ENCODE data around the gene ZCCHC13.
"Not testable (repeated sequence)": the region's sequence is repeated elsewhere in the genome, so short reads cannot be mapped to it uniquely, and the experiment has no call there.

ZCCHC13 gene

DNA sequence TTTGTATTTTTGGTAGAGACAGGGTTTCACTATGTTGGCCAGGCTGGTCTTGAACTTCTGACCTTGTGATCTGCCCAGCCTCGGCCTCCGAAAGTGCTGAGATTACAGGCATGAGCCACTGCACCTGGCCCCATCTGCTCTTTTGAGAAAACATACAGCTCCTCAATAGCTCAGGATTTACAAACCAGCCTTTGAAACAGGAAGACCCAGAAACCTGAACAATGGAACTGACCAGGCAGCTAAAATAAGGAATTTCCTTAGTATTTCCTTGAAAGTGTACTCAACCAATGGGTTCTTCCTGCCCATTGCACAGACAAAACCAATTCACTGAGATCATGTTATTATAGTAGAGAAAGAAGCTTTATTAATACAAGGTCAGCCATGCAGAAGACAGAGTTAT lies 15.3 kb downstream of the ZCCHC13 start:
- H4K8ac ChIP-seq (ENCODE audit: low read depth, low read length); H2AK5ac ChIP-seq (ENCODE audit: low read depth, low read length); H3K4me1 ChIP-seq (ENCODE audit: control insufficient read depth in 2 of 2, insufficient read depth in 1 of 2, low read depth in 1 of 2, low read length in 2 of 2); H3K9ac ChIP-seq (ENCODE audit: low read depth, low read length, poor library complexity); H3K4me3 ChIP-seq (ENCODE audit: low read length in 2 of 2); H3K9me3 ChIP-seq (replicated peaks in 1 of 2; ENCODE audit: control insufficient read depth in 2 of 2, insufficient read depth in 1 of 2, low read depth in 1 of 2, low read length in 2 of 2); H3K27me3 ChIP-seq (ENCODE audit: control insufficient read depth in 3 of 3, insufficient read depth in 3 of 3, low read depth in 1 of 3, low read length in 3 of 3); H3K4me2 ChIP-seq (ENCODE audit: insufficient read depth, low read length, poor library complexity, severe bottlenecking); H3K14ac ChIP-seq (ENCODE audit: low read length); H3K79me1 ChIP-seq (ENCODE audit: low read depth, low read length); H2BK120ac ChIP-seq (ENCODE audit: low read depth, low read length); H3K36me3 ChIP-seq (replicated peaks in 1 of 2; ENCODE audit: control insufficient read depth in 2 of 2, insufficient read depth in 2 of 2, low read length in 2 of 2); H3K18ac ChIP-seq (ENCODE audit: low read length); H2AFZ ChIP-seq (ENCODE audit: low read length); H3K27ac ChIP-seq (replicated peaks; ENCODE audit: low read length); H2BK5ac ChIP-seq (ENCODE audit: low read length); H3K4ac ChIP-seq (ENCODE audit: low read length); DNase-seq (ENCODE audit: low spot score); H2BK12ac ChIP-seq (ENCODE audit: low read length); H4K91ac ChIP-seq (ENCODE audit: low read depth, low read length, poor library complexity); H2BK15ac ChIP-seq (ENCODE audit: low read length); H3K23ac ChIP-seq (ENCODE audit: low read depth, low read length, poor library complexity): not testable (repeated sequence)
- no CpG with 5 or more reads among the region's 2 CpGs for WGBS, 2 donors (ENCODE audit: extremely low coverage in 2 of 2, insufficient read length in 2 of 2, insufficient replicate concordance in 1 of 2)

GRCh38 chrX:74321191-74321590 lies 17.2 kb downstream of the ZCCHC13 start:
- no peak overlapping the region for H2AFZ ChIP-seq (ENCODE audit: low read length)
- H3K27ac ChIP-seq (replicated peaks; ENCODE audit: low read length) = no peak overlapping the region
- H3K4me2 ChIP-seq (ENCODE audit: insufficient read depth, low read length, poor library complexity, severe bottlenecking) = no peak overlapping the region

GRCh38 chrX:74324131-74324530 lies 20.2 kb downstream of the ZCCHC13 start:
- WGBS, 2 donors (ENCODE audit: extremely low coverage in 2 of 2, insufficient read length in 2 of 2, insufficient replicate concordance in 1 of 2) = no CpG with 5 or more reads among the region's 5 CpGs
- H3K27ac ChIP-seq (replicated peaks; ENCODE audit: low read length) = no peak overlapping the region

More at GRCh38 chrX:74321191-74321590, 17.2 kb downstream of the ZCCHC13 start:
- Histone ChIP-seq H3K9ac (ENCODE audit: low read depth, low read length, poor library complexity) (no peak overlapping the region), H3K9me3 (replicated peaks in 1 of 2; ENCODE audit: control insufficient read depth in 2 of 2, insufficient read depth in 1 of 2, low read depth in 1 of 2, low read length in 2 of 2) (no peaks in the 10 kb centered on the region), H2BK12ac (ENCODE audit: low read length) (no peak overlapping the region), H3K4me3 (ENCODE audit: low read length in 2 of 2) (no peak overlapping the region), H2BK120ac (ENCODE audit: low read depth, low read length) (no peak overlapping the region), H3K36me3 (replicated peaks in 1 of 2; ENCODE audit: control insufficient read depth in 2 of 2, insufficient read depth in 2 of 2, low read length in 2 of 2) (no peaks in the 10 kb centered on the region), H4K91ac (ENCODE audit: low read depth, low read length, poor library complexity) (no peak overlapping the region), H3K23ac (ENCODE audit: low read depth, low read length, poor library complexity) (no peak overlapping the region), H3K27me3 (ENCODE audit: control insufficient read depth in 3 of 3, insufficient read depth in 3 of 3, low read depth in 1 of 3, low read length in 3 of 3) (peaks cover 0 to 5% (median 0%) of the 10 kb centered on the region in 3 experiments), H3K14ac (ENCODE audit: low read length) (no peak overlapping the region), H2BK15ac (ENCODE audit: low read length) (no peak overlapping the region), H4K8ac (ENCODE audit: low read depth, low read length) (no peak overlapping the region), H3K79me1 (ENCODE audit: low read depth, low read length) (no peaks in the 10 kb centered on the region), H3K4ac (ENCODE audit: low read length) (no peak overlapping the region), H2AK5ac (ENCODE audit: low read depth, low read length) (no peak overlapping the region), H3K4me1 (ENCODE audit: control insufficient read depth in 2 of 2, insufficient read depth in 1 of 2, low read depth in 1 of 2, low read length in 2 of 2) (peaks cover 0 to 14% of the 10 kb centered on the region in 2 donors), H2BK5ac (ENCODE audit: low read length) (no peak overlapping the region), H3K18ac (ENCODE audit: low read length) (no peak overlapping the region)
- DNase-seq (ENCODE audit: low spot score) = no peak
- WGBS, 2 donors (ENCODE audit: extremely low coverage in 2 of 2, insufficient read length in 2 of 2, insufficient replicate concordance in 1 of 2) = no CpG with 5 or more reads among the region's 27 CpGs

DNA sequence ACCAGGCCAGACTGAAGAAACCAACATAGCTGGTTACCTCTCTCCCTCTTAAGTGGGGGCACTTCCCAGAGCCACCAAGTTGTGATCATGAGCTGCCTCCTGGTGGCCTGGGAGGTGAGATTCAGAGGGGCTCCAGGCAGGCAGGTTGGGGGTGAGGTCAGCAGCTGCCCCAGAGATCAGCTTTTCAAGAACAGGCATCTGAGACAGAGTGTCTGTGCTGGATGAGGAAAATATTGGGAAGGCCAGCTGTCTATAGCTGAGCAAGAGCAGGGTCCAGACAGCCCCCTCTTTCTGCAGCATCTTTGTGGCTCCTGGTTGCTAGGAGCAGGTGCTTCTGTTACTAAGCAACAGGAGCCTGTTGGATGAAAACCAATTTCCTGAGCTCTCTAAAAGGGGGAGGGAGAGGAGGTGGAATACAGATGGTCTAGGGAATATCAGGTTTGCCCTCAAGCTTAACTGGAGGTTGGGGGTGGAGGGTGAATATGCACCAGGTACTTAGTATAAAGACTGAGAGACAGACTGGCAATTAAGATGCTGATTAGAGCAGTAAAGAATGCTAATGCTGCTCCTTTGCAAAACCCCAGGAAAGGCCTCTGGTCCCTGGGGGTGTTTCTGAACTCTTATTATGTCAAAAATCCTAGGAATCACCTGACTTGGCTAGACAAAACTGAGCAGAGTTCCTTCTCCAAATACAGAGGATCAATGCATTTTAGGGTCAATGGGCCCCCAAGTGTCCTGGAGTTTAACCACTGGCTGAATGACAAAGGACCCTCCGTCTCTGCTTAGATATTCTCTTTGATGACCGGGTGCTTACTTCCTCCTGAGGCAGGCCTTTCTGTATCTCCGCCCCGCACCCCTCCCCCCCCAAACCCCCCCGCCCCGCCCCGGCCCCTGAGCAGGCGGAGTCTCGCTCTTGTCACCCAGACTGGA lies 21.4 kb downstream of the ZCCHC13 start:
- H3K4me3 ChIP-seq (ENCODE audit: low read length in 2 of 2) = no peak overlapping the region
- peaks cover 0 to 5% (median 0%) of the 10 kb centered on the region in 3 experiments for H3K27me3 ChIP-seq (ENCODE audit: control insufficient read depth in 3 of 3, insufficient read depth in 3 of 3, low read depth in 1 of 3, low read length in 3 of 3)
- no peak overlapping the region for H2AK5ac ChIP-seq (ENCODE audit: low read depth, low read length)
- no CpG with 5 or more reads among the region's 9 CpGs for WGBS, 2 donors (ENCODE audit: extremely low coverage in 2 of 2, insufficient read length in 2 of 2, insufficient replicate concordance in 1 of 2)
- no peak overlapping the region for H3K9ac ChIP-seq (ENCODE audit: low read depth, low read length, poor library complexity)
- peak overlapping the region; percentile 61 for H2AFZ ChIP-seq (ENCODE audit: low read length)
- no peak overlapping the region for H2BK12ac ChIP-seq (ENCODE audit: low read length)
- no peak overlapping the region for H3K4ac ChIP-seq (ENCODE audit: low read length)
- no peak overlapping the region for H3K23ac ChIP-seq (ENCODE audit: low read depth, low read length, poor library complexity)
- no peak overlapping the region for H3K18ac ChIP-seq (ENCODE audit: low read length)
- H2BK15ac ChIP-seq (ENCODE audit: low read length) = no peak overlapping the region
- H3K79me1 ChIP-seq (ENCODE audit: low read depth, low read length) = no peaks in the 10 kb centered on the region
- peaks cover 0 to 14% of the 10 kb centered on the region in 2 donors for H3K4me1 ChIP-seq (ENCODE audit: control insufficient read depth in 2 of 2, insufficient read depth in 1 of 2, low read depth in 1 of 2, low read length in 2 of 2)
- no peak overlapping the region for H4K91ac ChIP-seq (ENCODE audit: low read depth, low read length, poor library complexity)
- no peak overlapping the region for H4K8ac ChIP-seq (ENCODE audit: low read depth, low read length)
- DNase-seq (ENCODE audit: low spot score) = no peak
- H3K27ac ChIP-seq (replicated peaks; ENCODE audit: low read length) = no peak overlapping the region
- no peak overlapping the region for H3K14ac ChIP-seq (ENCODE audit: low read length)
- no peaks in the 10 kb centered on the region for H3K36me3 ChIP-seq (replicated peaks in 1 of 2; ENCODE audit: control insufficient read depth in 2 of 2, insufficient read depth in 2 of 2, low read length in 2 of 2)
- H3K9me3 ChIP-seq (replicated peaks in 1 of 2; ENCODE audit: control insufficient read depth in 2 of 2, insufficient read depth in 1 of 2, low read depth in 1 of 2, low read length in 2 of 2) = no peaks in the 10 kb centered on the region
- no peak overlapping the region for H3K4me2 ChIP-seq (ENCODE audit: insufficient read depth, low read length, poor library complexity, severe bottlenecking)
- no peak overlapping the region for H2BK5ac ChIP-seq (ENCODE audit: low read length)
- no peak overlapping the region for H2BK120ac ChIP-seq (ENCODE audit: low read depth, low read length)

More at GRCh38 chrX:74324131-74324530, 20.2 kb downstream of the ZCCHC13 start:
- Histone ChIP-seq H3K36me3 (replicated peaks in 1 of 2; ENCODE audit: control insufficient read depth in 2 of 2, insufficient read depth in 2 of 2, low read length in 2 of 2) (no peaks in the 10 kb centered on the region), H3K18ac (ENCODE audit: low read length) (no peak overlapping the region), H3K79me1 (ENCODE audit: low read depth, low read length) (no peaks in the 10 kb centered on the region), H3K4ac (ENCODE audit: low read length) (no peak overlapping the region), H3K27me3 (ENCODE audit: control insufficient read depth in 3 of 3, insufficient read depth in 3 of 3, low read depth in 1 of 3, low read length in 3 of 3) (peaks cover 0 to 5% (median 0%) of the 10 kb centered on the region in 3 experiments), H3K4me1 (ENCODE audit: control insufficient read depth in 2 of 2, insufficient read depth in 1 of 2, low read depth in 1 of 2, low read length in 2 of 2) (peaks cover 0 to 14% of the 10 kb centered on the region in 2 donors), H2AFZ (ENCODE audit: low read length) (peak overlapping the region; percentile 61), H3K14ac (ENCODE audit: low read length) (no peak overlapping the region), H4K8ac (ENCODE audit: low read depth, low read length) (no peak overlapping the region), H3K23ac (ENCODE audit: low read depth, low read length, poor library complexity) (no peak overlapping the region), H2AK5ac (ENCODE audit: low read depth, low read length) (no peak overlapping the region), H2BK15ac (ENCODE audit: low read length) (no peak overlapping the region), H2BK5ac (ENCODE audit: low read length) (no peak overlapping the region), H2BK120ac (ENCODE audit: low read depth, low read length) (no peak overlapping the region), H2BK12ac (ENCODE audit: low read length) (no peak overlapping the region), H3K4me2 (ENCODE audit: insufficient read depth, low read length, poor library complexity, severe bottlenecking) (no peak overlapping the region), H4K91ac (ENCODE audit: low read depth, low read length, poor library complexity) (no peak overlapping the region), H3K9me3 (replicated peaks in 1 of 2; ENCODE audit: control insufficient read depth in 2 of 2, insufficient read depth in 1 of 2, low read depth in 1 of 2, low read length in 2 of 2) (no peaks in the 10 kb centered on the region), H3K9ac (ENCODE audit: low read depth, low read length, poor library complexity) (no peak overlapping the region), H3K4me3 (ENCODE audit: low read length in 2 of 2) (no peak overlapping the region)
- DNase-seq (ENCODE audit: low spot score) = no peak

All from neuronal stem cell (in vitro differentiated cells).